NK-92 (cell line): Measurements from ENCODE around the gene PAQR5.

Experiments
- DNase-seq: peaks from one replicate; lab custom pipeline; 2025; ENCODE audit not compliant: unreplicated experiment; lab: John Stamatoyannopoulos, UW

The PAQR5 gene

GRCh38 chr15:69456208-69457166 is 157.8 kb downstream of the PAQR5 start:
- DNase-seq = no peak
